ENCODE measurements around the gene CFAP161.

- no peak for TF ChIP-seq ELF1 (CRISPR knock-in tag; IDR thresholded peaks at IDR 0.05)
- TF ChIP-seq ZBTB49 (CRISPR knock-in tag; IDR thresholded peaks at IDR 0.05; ENCODE audit: borderline replicate concordance), result no peak
- no peak for TF ChIP-seq ZNF10 (CRISPR knock-in tag; IDR thresholded peaks at IDR 0.05; ENCODE audit: borderline replicate concordance, low read depth)
- TF ChIP-seq TIGD3 (CRISPR knock-in tag; IDR thresholded peaks at IDR 0.05; ENCODE audit: borderline replicate concordance), result no peak
- TF ChIP-seq ZKSCAN8 (CRISPR knock-in tag; IDR thresholded peaks at IDR 0.05; ENCODE audit: borderline replicate concordance), result no peak
- no peak for TF ChIP-seq NPAS2 (CRISPR knock-in tag; IDR thresholded peaks at IDR 0.05; ENCODE audit: borderline replicate concordance)
These were observed 27.8 kb downstream of the CFAP161 start for GRCh38 chr15:81161851-81162250.

Data from HepG2 (cell line).